B cell (primary cell): Measurements from ENCODE around the gene SIK3. TPM values are rescaled to one million over a fixed set of nuclear protein-coding genes. Genes with fewer than 3 reads are reported as not detected.

Source experiments
- ATAC-seq: fragments of 200-7000 bp; cut with Tn5 transposase; one replicate; pipeline ENCODE4 v1.10.0; 2021; ENCODE audit warnings: low read depth, mild to moderate bottlenecking, moderate number of reproducible peaks, moderate library complexity
- CTCF ChIA-PET: fragments of 350-600 bp; sonication (Branson Sonifier 250); formaldehyde crosslinking; loops from one replicate; lab custom pipeline; 2021; ENCODE audit warnings: antibody characterized with exemption, inconsistent platforms; lab: Charles Lee
- POLR2A ChIA-PET: fragments of 350-600 bp; sonication (Branson Sonifier 250); formaldehyde crosslinking; loops from one replicate; lab custom pipeline; 2021; ENCODE audit warnings: antibody characterized with exemption; lab: Charles Lee
- DNase-seq: peaks from one replicate; pipeline ENCODE4 v3.0.0; 2013
- H2AFZ ChIP-seq: 2 replicates; pipeline ENCODE4 v1.6.1; 2012; ENCODE audit warnings: mild to moderate bottlenecking, low read depth, low read length; ENCODE audit not compliant: insufficient read depth, poor library complexity, severe bottlenecking
- H3K27ac ChIP-seq, 2 donors: 1 replicate in 1 of 2; 2 replicates in 1 of 2; pipeline ENCODE4 v1.5.1; 2012 to 2013; ENCODE audit warnings: low read length in 2 of 2, mild to moderate bottlenecking in 2 of 2, moderate library complexity in 1 of 2
- H3K27me3 ChIP-seq, 4 experiments: fragments of 200-600 bp in 1 of 4; sonication (generic) in 1 of 4; replicated peaks in 1 of 4; 1 replicate in 2 of 4; 2 replicates in 2 of 4; pipeline versions ENCODE4 v1.6.1 to v1.7.0; 2013 to 2016; ENCODE audit warnings: low read length in 3 of 4, mild to moderate bottlenecking in 2 of 4, mixed read lengths in 1 of 4, moderate library complexity in 1 of 4; ENCODE audit not compliant: insufficient read depth in 4 of 4, control insufficient read depth in 3 of 4; ENCODE audit errors: control extremely low read depth in 1 of 4
- H3K36me3 ChIP-seq, 2 experiments: replicated peaks in 1 of 2; 1 replicate in 1 of 2; 2 replicates in 1 of 2; pipeline versions ENCODE4 v1.6.1 to v1.7.1; 2013; ENCODE audit warnings: low read length in 1 of 2; ENCODE audit not compliant: insufficient read depth in 2 of 2, control insufficient read depth in 1 of 2; ENCODE audit errors: control extremely low read depth in 1 of 2, extremely low read depth in 1 of 2
- H3K4me1 ChIP-seq, 2 donors: fragments of 200-600 bp in 1 of 2; sonication (generic) in 1 of 2; 1 replicate in 1 of 2; 2 replicates in 1 of 2; pipeline versions ENCODE4 v1.5.1 to v1.6.1; 2013 to 2017; ENCODE audit warnings: low read length in 2 of 2; ENCODE audit not compliant: control insufficient read depth in 2 of 2, insufficient read depth in 2 of 2
- H3K4me2 ChIP-seq: replicated peaks from 2 replicates; pipeline ENCODE3; 2012; ENCODE audit warnings: mild to moderate bottlenecking, low read depth, low read length; ENCODE audit not compliant: poor library complexity, severe bottlenecking
- H3K4me3 ChIP-seq, 5 experiments: fragments of 200-600 bp in 1 of 5; sonication (generic) in 1 of 5; 1 replicate in 3 of 5; 2 replicates in 2 of 5; pipeline versions ENCODE4 v1.5.1 to v1.7.0; 2011 to 2016; ENCODE audit warnings: low read length in 4 of 5, mild to moderate bottlenecking in 4 of 5, low read depth in 2 of 5, control low read depth in 1 of 5, moderate library complexity in 1 of 5; ENCODE audit not compliant: insufficient read depth in 1 of 5; ENCODE audit errors: control extremely low read depth in 1 of 5, extremely low read depth in 1 of 5
- H3K79me2 ChIP-seq: fragments of 200-600 bp; sonication (generic); one replicate; pipeline ENCODE4 v1.6.0; 2016; ENCODE audit warnings: low read length; ENCODE audit not compliant: control insufficient read depth, insufficient read depth
- H3K9ac ChIP-seq: fragments of 200-600 bp; sonication (generic); 2 replicates; pipeline ENCODE4 v1.6.1; 2017; ENCODE audit warnings: mild to moderate bottlenecking, low read length, moderate library complexity
- H3K9me3 ChIP-seq, 3 donors: one replicate each; pipeline versions ENCODE4 v1.6.1 to v1.7.1; 2013; ENCODE audit warnings: low read length in 2 of 3; ENCODE audit not compliant: control insufficient read depth in 2 of 3, insufficient read depth in 1 of 3; ENCODE audit errors: control extremely low read depth in 1 of 3
- H4K20me1 ChIP-seq: 2 replicates; pipeline ENCODE4 v1.6.0; 2012; ENCODE audit warnings: mild to moderate bottlenecking, low read length; ENCODE audit not compliant: insufficient read depth, control insufficient read depth, poor library complexity, severe bottlenecking
- H3K27ac Mint-ChIP-seq: one replicate; pipeline ENCODE4 v1.8.0; 2021; ENCODE audit warnings: mixed read lengths
- H3K27me3 Mint-ChIP-seq: one replicate; pipeline ENCODE4 v1.8.0; 2021; ENCODE audit warnings: mixed read lengths
- H3K4me1 Mint-ChIP-seq: one replicate; pipeline ENCODE4 v1.8.0; 2021; ENCODE audit warnings: mixed read lengths
- H3K4me3 Mint-ChIP-seq: one replicate; pipeline ENCODE4 v1.8.0; 2021; ENCODE audit warnings: mixed read lengths
- H3K9me3 Mint-ChIP-seq: one replicate; pipeline ENCODE4 v1.8.0; 2022; ENCODE audit warnings: mixed read lengths; ENCODE audit not compliant: insufficient read depth
- CTCF ChIP-seq: fragments of 200-600 bp; IDR thresholded peaks from one replicate; pipeline ENCODE4 v1.8.0; 2022; ENCODE audit warnings: antibody characterized with exemption, mild to moderate bottlenecking
- EZH2 ChIP-seq: IDR thresholded peaks from 2 replicates; pipeline ENCODE4 v1.6.1; 2012; ENCODE audit warnings: borderline replicate concordance, low read depth, mild to moderate bottlenecking, moderate library complexity, low read length; ENCODE audit not compliant: insufficient read depth, poor library complexity, severe bottlenecking
- WGBS: methylation state at CpG from one replicate; pipeline ENCODE4 v1.1.5; 2013; ENCODE audit warnings: missing lambda C conversion rate; ENCODE audit not compliant: insufficient coverage; 5-methylcytosine and 5-hydroxymethylcytosine counted together
- intact Hi-C: fragments of 100-400 bp; cut with micrococcal nuclease; formaldehyde crosslinking; loops from one replicate; pipeline ENCODE4 v1.10.0; 2022
- polyA plus RNA-seq: library from polyadenylated mRNA; depleted of rRNA; stranded (reverse); fragments of >200 nt; gene quantifications from 2 replicates; pipeline ENCODE4 v1.2.3, GENCODE V29; 2012
- total RNA-seq, 2 donors: library from RNA; stranded (reverse); fragments of 120-200 nt in 1 of 2; gene quantifications; 1 replicate in 1 of 2; 2 replicates in 1 of 2; pipeline versions ENCODE4 v1.2.3 to v1.2.4, GENCODE V29; 2013 to 2022

The SIK3 gene
- total and polyA plus RNA-seq, 2 donors (not counting 1 experiment from before 2014, with no cell fraction given) = 36.5 to 180 TPM

- no CpG with 5 or more reads among the region's 2 CpGs for WGBS
- H3K27me3 ChIP-seq = no peaks in the 10 kb centered on the region
- H3K9me3 ChIP-seq = no peaks in the 10 kb centered on the region
- ChIA-PET CTCF (interaction anchor here (0.7 to 2.7 kb wide), 3 partner anchors 9 to 36 kb away, joined by 4 to 10 read pairs (median 5); no protein-coding TSS in a partner anchor), POLR2A (interaction anchor here (0.7 to 1.1 kb wide), 2 partner anchors 13 to 64 kb away, joined by 6 to 7 read pairs; no protein-coding TSS in a partner anchor)
- H3K4me3 Mint-ChIP-seq = no peak overlapping the region
- no peak overlapping the region for H3K4me3 ChIP-seq
- H3K27ac ChIP-seq = no peak overlapping the region
- H3K9ac ChIP-seq = no peak overlapping the region
- no peaks in the 10 kb centered on the region for H3K27me3 Mint-ChIP-seq
- ATAC-seq = no peak
- peaks cover 31% of the 10 kb centered on the region for H3K4me1 Mint-ChIP-seq
- DNase-seq = no peak
- peaks cover 7 to 9% of the 10 kb centered on the region in 2 experiments for H3K36me3 ChIP-seq
- H3K27ac Mint-ChIP-seq = no peak overlapping the region
- peaks cover 11 to 13% of the 10 kb centered on the region in 2 donors for H3K4me1 ChIP-seq
- no peak overlapping the region for H3K4me2 ChIP-seq
- H4K20me1 ChIP-seq = no peaks in the 10 kb centered on the region
- intact Hi-C loops = no loop called here
- H3K79me2 ChIP-seq = peaks cover 79% of the 10 kb centered on the region
- TF ChIP-seq EZH2 = no peak
- TF ChIP-seq CTCF = no peak
- H2AFZ ChIP-seq = no peak overlapping the region
- H3K9me3 Mint-ChIP-seq = no peaks in the 10 kb centered on the region
These were observed 182.2 kb downstream of the SIK3 start for GRCh38 chr11:116916052-116916451.

DNA sequence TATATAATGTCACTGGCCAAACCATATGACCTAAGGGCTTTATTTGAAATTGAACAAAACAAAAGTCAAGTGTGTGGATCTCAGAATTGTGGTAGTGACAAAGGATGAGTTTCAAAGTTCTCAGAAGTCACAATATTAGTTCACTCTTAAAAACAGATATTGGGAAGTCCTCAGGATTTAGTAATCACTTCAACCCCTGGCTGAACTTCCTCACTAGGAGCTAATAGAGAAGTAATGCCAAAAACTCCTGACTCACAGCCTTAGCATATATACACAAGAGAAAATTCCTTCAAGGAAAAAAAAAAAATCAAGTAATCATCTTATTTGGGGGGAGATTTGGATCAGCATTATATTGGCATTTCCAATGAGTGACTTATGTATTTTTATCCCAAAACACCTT lies 185.2 kb downstream of the SIK3 start:
- peaks cover 28% of the 10 kb centered on the region for H3K4me1 Mint-ChIP-seq
- Histone ChIP-seq H3K4me3 (no peak overlapping the region), H3K27me3 (no peaks in the 10 kb centered on the region), H3K27ac (no peak overlapping the region), H4K20me1 (no peaks in the 10 kb centered on the region), H3K9me3 (no peaks in the 10 kb centered on the region), H2AFZ (no peak overlapping the region), H3K4me2 (no peak overlapping the region), H3K9ac (no peak overlapping the region), H3K36me3 (peaks cover 0 to 5% of the 10 kb centered on the region in 2 experiments), H3K4me1 (peaks cover 11 to 25% of the 10 kb centered on the region in 2 donors), H3K79me2 (peaks cover 88% of the 10 kb centered on the region)
- H3K9me3 Mint-ChIP-seq = no peaks in the 10 kb centered on the region
- ChIA-PET POLR2A (interaction anchor here (0.7 kb wide), 1 partner anchor 11 kb away, joined by 5 read pairs; no protein-coding TSS in a partner anchor), CTCF (interaction anchor here (1.2 kb wide), 1 partner anchor 186 kb away, joined by 3 read pairs; no protein-coding TSS in a partner anchor)
- no peaks in the 10 kb centered on the region for H3K27me3 Mint-ChIP-seq
- H3K27ac Mint-ChIP-seq = no peak overlapping the region
- no peak overlapping the region for H3K4me3 Mint-ChIP-seq
- intact Hi-C loops = no loop called here
- DNase-seq (no peak), ATAC-seq (no peak)
- no peak for TF ChIP-seq CTCF
- TF ChIP-seq EZH2 = no peak
